Keratinocyte (primary cell): ENCODE measurements around the gene SLC22A3. TPM values are rescaled to one million over a fixed set of nuclear protein-coding genes. Genes with fewer than 3 reads are reported as not detected.

Experiments used
- DNase-seq: peaks from one replicate; pipeline ENCODE4 v3.0.0-alpha.2; 2011; ENCODE audit warnings: low read depth, missing footprints, low spot score
- FAIRE-seq: peaks from 2 replicates; lab custom pipeline; 2011; peaks lifted over from hg19 to GRCh38; lab: Jason Lieb, UNC
- H2AFZ ChIP-seq: 2 replicates; pipeline ENCODE4 v1.6.0; 2012; ENCODE audit warnings: low read length, control low read depth, inconsistent platforms; ENCODE audit not compliant: control insufficient read depth
- H3K27ac ChIP-seq: 2 replicates; pipeline ENCODE4 v1.5.1; 2011; ENCODE audit warnings: low read length; ENCODE audit not compliant: control insufficient read depth, insufficient read depth
- H3K27me3 ChIP-seq: 3 replicates; pipeline ENCODE4 v1.6.0; 2011; ENCODE audit warnings: low read length; ENCODE audit not compliant: control insufficient read depth, insufficient read depth; ENCODE audit errors: extremely low read depth
- H3K36me3 ChIP-seq, 2 experiments: 2 replicates in 1 of 2; 3 replicates in 1 of 2; pipeline ENCODE4 v1.5.1; 2011; ENCODE audit warnings: low read length in 2 of 2, mild to moderate bottlenecking in 1 of 2; ENCODE audit not compliant: control insufficient read depth in 2 of 2, insufficient read depth in 2 of 2; ENCODE audit errors: extremely low read depth in 1 of 2
- H3K4me1 ChIP-seq: 3 replicates; pipeline ENCODE4 v1.5.1; 2011; ENCODE audit warnings: low read length; ENCODE audit not compliant: control insufficient read depth, insufficient read depth; ENCODE audit errors: extremely low read depth
- H3K4me2 ChIP-seq: 3 replicates; pipeline ENCODE4 v1.6.0; 2011; ENCODE audit warnings: low read depth, low read length; ENCODE audit not compliant: control insufficient read depth, insufficient read depth; ENCODE audit errors: extremely low read depth
- H3K4me3 ChIP-seq, 3 experiments: fragments of 200-600 bp in 1 of 3; sonication (generic) in 1 of 3; 2 replicates in 2 of 3; 3 replicates in 1 of 3; pipeline ENCODE4 v1.5.1; 2011 to 2016; ENCODE audit warnings: low read length in 3 of 3, mild to moderate bottlenecking in 3 of 3, control low read depth in 2 of 3, inconsistent platforms in 1 of 3, low read depth in 1 of 3, mixed read lengths in 1 of 3, mixed run types in 1 of 3, moderate library complexity in 1 of 3; ENCODE audit not compliant: control insufficient read depth in 2 of 3, insufficient read depth in 2 of 3; ENCODE audit errors: extremely low read depth in 1 of 3
- H3K79me2 ChIP-seq: 2 replicates; pipeline ENCODE4 v1.6.0; 2012; ENCODE audit warnings: low read length; ENCODE audit not compliant: control insufficient read depth, insufficient read depth
- H3K9ac ChIP-seq: 3 replicates; pipeline ENCODE4 v1.6.0; 2011; ENCODE audit warnings: low read length; ENCODE audit not compliant: control insufficient read depth, insufficient read depth; ENCODE audit errors: extremely low read depth
- H3K9me1 ChIP-seq: 3 replicates; pipeline ENCODE4 v1.6.0; 2011; ENCODE audit warnings: low read length; ENCODE audit not compliant: control insufficient read depth, insufficient read depth; ENCODE audit errors: extremely low read depth
- H3K9me3 ChIP-seq: 2 replicates; pipeline ENCODE4 v1.5.1; 2012; ENCODE audit warnings: low read depth, low read length; ENCODE audit not compliant: control insufficient read depth
- H4K20me1 ChIP-seq: 3 replicates; pipeline ENCODE4 v1.6.0; 2011; ENCODE audit warnings: low read length; ENCODE audit not compliant: control insufficient read depth, insufficient read depth; ENCODE audit errors: extremely low read depth
- CTCF ChIP-seq, 3 experiments: IDR thresholded peaks in 1 of 3; conservative IDR thresholded peaks in 1 of 3; optimal IDR thresholded peaks in 1 of 3; 2 replicates in 2 of 3; 3 replicates in 1 of 3; pipeline versions ENCODE3 to v1.5.1; 2011; ENCODE audit warnings: low read length in 3 of 3, mild to moderate bottlenecking in 3 of 3, moderate library complexity in 2 of 3, control low read depth in 1 of 3, inconsistent platforms in 1 of 3; ENCODE audit not compliant: insufficient read depth in 2 of 3; ENCODE audit errors: extremely low read depth in 1 of 3
- EZH2 ChIP-seq: IDR thresholded peaks from one replicate; pipeline ENCODE4 v1.6.1; 2012; ENCODE audit warnings: inconsistent platforms, mild to moderate bottlenecking, low read length, moderate library complexity
- dilution Hi-C: fragments of 300-500 bp; cut with MboI; formaldehyde crosslinking; loops from one replicate; pipeline ENCODE4 v1.7.0; 2020; ENCODE audit warnings: low sequenced_read_pairs; ENCODE audit not compliant: extremely low pct_ligation_motif_present
- polyA plus RNA-seq, 5 experiments: library from polyadenylated mRNA; depleted of rRNA in 3 of 5; stranded (reverse) in 3 of 5; stranded (forward) in 1 of 5; unstranded in 1 of 5; fragments of >200 nt; gene quantifications; 1 replicate in 1 of 5; 2 replicates in 3 of 5; 3 replicates in 1 of 5; pipeline versions ENCODE4 v1.2.1 to v1.2.3, GENCODE V29; 2011 to 2012; ENCODE audit warnings: missing spikeins in 2 of 5, low read depth in 1 of 5, low replicate concordance in 1 of 5

Gene SLC22A3
- polyA plus RNA-seq, 1 donor (not counting 4 experiments of a cell fraction or from before 2014, with no cell fraction given), result 1.8 TPM

DNA sequence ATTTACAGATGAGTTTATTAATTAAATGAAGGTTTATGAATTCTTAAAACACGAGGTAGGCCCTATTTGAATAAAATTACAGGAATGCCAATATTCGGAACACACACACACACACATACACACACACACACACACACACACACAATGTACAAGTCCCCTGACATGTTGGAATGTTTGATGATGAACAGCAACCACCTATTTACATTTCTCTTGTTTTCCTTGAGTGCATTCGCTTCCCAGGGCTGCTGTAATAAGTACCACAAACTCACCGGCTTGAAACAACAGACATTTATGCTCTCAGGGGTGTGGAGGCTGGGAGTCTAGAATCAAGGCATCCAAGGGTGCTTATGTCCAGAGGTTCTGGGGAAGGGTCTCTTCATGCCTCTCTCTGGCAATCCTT, 90.3 kb downstream of the SLC22A3 start:
- Histone ChIP-seq H3K9ac (no peak overlapping the region), H3K27me3 (no peaks in the 10 kb centered on the region), H4K20me1 (no peaks in the 10 kb centered on the region), H2AFZ (no peak overlapping the region), H3K27ac (no peak overlapping the region), H3K4me1 (no peaks in the 10 kb centered on the region), H3K4me2 (no peak overlapping the region), H3K9me1 (no peaks in the 10 kb centered on the region), H3K9me3 (no peaks in the 10 kb centered on the region), H3K36me3 (no peaks in the 10 kb centered on the region), H3K79me2 (no peaks in the 10 kb centered on the region), H3K4me3 (no peak overlapping the region)
- no peak for TF ChIP-seq EZH2
- no peak for TF ChIP-seq CTCF (optimal IDR thresholded peaks at IDR 0.05 in 1 of 3, IDR thresholded peaks at IDR 0.05 in 1 of 3, conservative IDR thresholded peaks at IDR 0.05 in 1 of 3; ENCODE audit: extremely low read depth in 1 of 3, insufficient read depth in 2 of 3, low read length in 3 of 3)
- no peak for FAIRE-seq
- DNase-seq, result no peak
- dilution Hi-C loops, result no loop called here

GRCh38 chr6:160439751-160440150, 91.6 kb downstream of the SLC22A3 start:
- no peak for FAIRE-seq
- Histone ChIP-seq H3K4me1 (no peaks in the 10 kb centered on the region), H3K79me2 (no peaks in the 10 kb centered on the region), H4K20me1 (no peaks in the 10 kb centered on the region), H2AFZ (no peak overlapping the region), H3K4me2 (no peak overlapping the region), H3K9me1 (no peaks in the 10 kb centered on the region), H3K9me3 (no peaks in the 10 kb centered on the region), H3K36me3 (no peaks in the 10 kb centered on the region), H3K4me3 (no peak overlapping the region), H3K9ac (no peak overlapping the region), H3K27me3 (no peaks in the 10 kb centered on the region), H3K27ac (no peak overlapping the region)
- dilution Hi-C loops, result no loop called here
- TF ChIP-seq CTCF (optimal IDR thresholded peaks at IDR 0.05 in 1 of 3, IDR thresholded peaks at IDR 0.05 in 1 of 3, conservative IDR thresholded peaks at IDR 0.05 in 1 of 3; ENCODE audit: extremely low read depth in 1 of 3, insufficient read depth in 2 of 3, low read length in 3 of 3) (no peak), EZH2 (no peak)
- DNase-seq, result no peak
